ENCODE measurements around the gene C3orf49. TPM values are rescaled to one million over a fixed set of nuclear protein-coding genes. Genes with fewer than 3 reads are reported as not detected.

The C3orf49 gene
- total and polyA plus RNA-seq, 2 of the 13 experiments (the other 11 are each of a cell fraction or from before 2014, with no cell fraction given): not detected

DNA sequence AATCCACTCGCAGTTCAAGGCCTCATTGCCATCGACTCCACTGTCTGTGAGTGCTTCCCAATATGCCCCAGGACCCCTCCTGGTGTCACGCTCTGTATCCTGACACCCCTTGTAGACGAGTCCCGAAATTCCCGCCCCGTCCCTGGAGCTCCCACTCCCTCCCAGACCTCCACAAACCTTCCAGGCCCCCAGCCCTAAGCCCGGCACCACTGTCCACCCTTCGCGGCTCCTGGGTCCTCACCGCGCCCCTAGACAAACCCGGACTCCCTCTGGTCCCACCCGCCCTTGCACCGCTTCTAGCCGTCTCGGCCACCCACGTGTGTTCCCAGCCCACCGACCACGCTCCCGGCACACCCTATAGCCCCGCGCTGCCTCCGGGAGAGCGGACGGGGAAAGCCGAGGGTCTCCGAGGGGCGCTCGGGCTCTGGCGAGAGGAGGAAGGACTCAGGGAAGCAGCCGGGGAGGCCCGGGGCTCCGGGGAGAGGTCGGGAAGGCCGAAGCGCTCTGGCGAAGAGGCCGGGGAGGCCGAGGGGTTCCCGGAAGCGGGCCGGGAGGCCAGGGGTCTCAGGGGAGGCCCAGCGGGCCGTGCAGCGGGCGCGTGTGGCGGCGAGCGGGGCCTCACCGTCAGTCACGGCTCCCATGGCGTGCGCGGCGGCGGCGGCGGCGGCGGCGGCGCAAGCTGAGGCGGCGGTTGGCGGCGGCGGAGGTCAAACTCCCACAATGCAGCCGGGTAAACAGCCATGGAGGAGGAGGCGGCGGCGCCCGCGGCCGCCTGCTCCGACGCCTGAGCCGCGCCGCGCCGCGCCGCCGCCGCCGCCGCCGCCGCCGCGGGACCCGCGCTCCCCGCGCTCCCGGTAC is 44.3 kb downstream of the C3orf49 start, which contains the start of the genes ATXN7 and THOC7 (continued):
- TF ChIP-seq, protein P1, sequence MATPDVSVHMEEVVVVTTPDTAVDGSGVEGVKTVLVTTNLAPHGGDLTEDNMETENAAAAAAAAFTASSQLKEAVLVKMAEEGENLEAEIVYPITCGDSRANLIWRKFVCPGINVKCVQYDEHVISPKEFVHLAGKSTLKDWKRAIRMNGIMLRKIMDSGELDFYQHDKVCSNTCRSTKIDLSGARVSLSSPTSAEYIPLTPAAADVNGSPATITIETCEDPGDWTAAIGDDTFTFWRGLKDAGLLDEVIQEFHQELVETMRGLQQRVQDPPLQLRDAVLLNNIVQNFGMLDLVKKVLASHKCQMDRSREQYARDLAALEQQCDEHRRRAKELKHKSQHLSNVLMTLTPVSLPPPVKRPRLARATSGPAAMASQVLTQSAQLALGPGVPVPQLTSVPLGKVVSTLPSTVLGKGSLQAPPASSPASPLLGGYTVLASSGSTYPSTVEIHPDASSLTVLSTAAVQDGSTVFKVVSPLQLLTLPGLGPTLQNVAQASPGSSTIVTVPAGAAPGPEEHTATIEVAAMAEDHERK (CRISPR knock-in tag; IDR thresholded peaks at IDR 0.05; ENCODE audit: low read depth): no peak
- TF ChIP-seq ASH2L (IDR thresholded peaks at IDR 0.05; ENCODE audit: insufficient read length, low read depth, low read length) (peak; percentile 75), DNMT1 (CRISPR knock-in tag; IDR thresholded peaks at IDR 0.05) (no peak), HNRNPH1 (optimal IDR thresholded peaks at IDR 0.05; ENCODE audit: low read depth, low read length) (no peak), ZNF589 (CRISPR knock-in tag; conservative IDR thresholded peaks at IDR 0.05) (peak; percentile 44; the same call in 1 of the 2 replicates), JDP2 (CRISPR knock-in tag; IDR thresholded peaks at IDR 0.05; ENCODE audit: borderline replicate concordance) (no peak), POLR2A (IDR thresholded peaks at IDR 0.05; ENCODE audit: insufficient read depth in 1 of 2, low read depth in 2 of 2, low read length in 2 of 2) (peak in 1 of 2 experiments; percentile 40; a peak in 2 of 4 replicates), ZNF101 (CRISPR knock-in tag; IDR thresholded peaks at IDR 0.05; ENCODE audit: borderline replicate concordance, low read depth) (0 out of 2 replicates have a peak, but pooled peaks have one; percentile 65), TP53 (CRISPR knock-in tag; conservative IDR thresholded peaks at IDR 0.05) (no peak), MED8 (CRISPR knock-in tag; IDR thresholded peaks at IDR 0.05; ENCODE audit: insufficient replicate concordance) (no peak), ZNF790 (CRISPR knock-in tag; IDR thresholded peaks at IDR 0.05; ENCODE audit: borderline replicate concordance) (no peak), SMAD1 (CRISPR knock-in tag; IDR thresholded peaks at IDR 0.05; ENCODE audit: borderline replicate concordance, low read depth) (no peak)
- TF ChIP-seq, protein P2, sequence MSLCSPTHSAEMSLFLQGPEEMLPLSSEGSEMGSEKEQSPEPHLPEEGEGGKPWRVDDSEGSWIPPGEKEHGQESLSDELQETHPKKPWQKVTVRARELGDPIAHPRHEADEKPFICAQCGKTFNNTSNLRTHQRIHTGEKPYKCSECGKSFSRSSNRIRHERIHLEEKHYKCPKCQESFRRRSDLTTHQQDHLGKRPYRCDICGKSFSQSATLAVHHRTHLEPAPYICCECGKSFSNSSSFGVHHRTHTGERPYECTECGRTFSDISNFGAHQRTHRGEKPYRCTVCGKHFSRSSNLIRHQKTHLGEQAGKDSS (CRISPR knock-in tag; IDR thresholded peaks at IDR 0.05; ENCODE audit: borderline replicate concordance, low read depth): peak; percentile 83; the same call in 1 of the 2 replicates
- TF ChIP-seq, protein P3, sequence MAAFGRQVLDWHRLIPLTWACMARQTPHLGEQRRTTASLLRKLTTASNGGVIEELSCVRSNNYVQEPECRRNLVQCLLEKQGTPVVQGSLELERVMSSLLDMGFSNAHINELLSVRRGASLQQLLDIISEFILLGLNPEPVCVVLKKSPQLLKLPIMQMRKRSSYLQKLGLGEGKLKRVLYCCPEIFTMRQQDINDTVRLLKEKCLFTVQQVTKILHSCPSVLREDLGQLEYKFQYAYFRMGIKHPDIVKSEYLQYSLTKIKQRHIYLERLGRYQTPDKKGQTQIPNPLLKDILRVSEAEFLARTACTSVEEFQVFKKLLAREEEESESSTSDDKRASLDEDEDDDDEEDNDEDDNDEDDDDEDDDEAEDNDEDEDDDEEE (CRISPR knock-in tag; IDR thresholded peaks at IDR 0.05): peak; percentile 45; the same call in 1 of the 2 replicates
- TF ChIP-seq, protein P4, sequence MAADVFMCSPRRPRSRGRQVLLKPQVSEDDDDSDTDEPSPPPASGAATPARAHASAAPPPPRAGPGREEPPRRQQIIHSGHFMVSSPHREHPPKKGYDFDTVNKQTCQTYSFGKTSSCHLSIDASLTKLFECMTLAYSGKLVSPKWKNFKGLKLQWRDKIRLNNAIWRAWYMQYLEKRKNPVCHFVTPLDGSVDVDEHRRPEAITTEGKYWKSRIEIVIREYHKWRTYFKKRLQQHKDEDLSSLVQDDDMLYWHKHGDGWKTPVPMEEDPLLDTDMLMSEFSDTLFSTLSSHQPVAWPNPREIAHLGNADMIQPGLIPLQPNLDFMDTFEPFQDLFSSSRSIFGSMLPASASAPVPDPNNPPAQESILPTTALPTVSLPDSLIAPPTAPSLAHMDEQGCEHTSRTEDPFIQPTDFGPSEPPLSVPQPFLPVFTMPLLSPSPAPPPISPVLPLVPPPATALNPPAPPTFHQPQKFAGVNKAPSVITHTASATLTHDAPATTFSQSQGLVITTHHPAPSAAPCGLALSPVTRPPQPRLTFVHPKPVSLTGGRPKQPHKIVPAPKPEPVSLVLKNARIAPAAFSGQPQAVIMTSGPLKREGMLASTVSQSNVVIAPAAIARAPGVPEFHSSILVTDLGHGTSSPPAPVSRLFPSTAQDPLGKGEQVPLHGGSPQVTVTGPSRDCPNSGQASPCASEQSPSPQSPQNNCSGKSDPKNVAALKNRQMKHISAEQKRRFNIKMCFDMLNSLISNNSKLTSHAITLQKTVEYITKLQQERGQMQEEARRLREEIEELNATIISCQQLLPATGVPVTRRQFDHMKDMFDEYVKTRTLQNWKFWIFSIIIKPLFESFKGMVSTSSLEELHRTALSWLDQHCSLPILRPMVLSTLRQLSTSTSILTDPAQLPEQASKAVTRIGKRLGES (CRISPR knock-in tag; IDR thresholded peaks at IDR 0.05; ENCODE audit: borderline replicate concordance): peak; percentile 52; the same call in 1 of the 2 replicates
- TF ChIP-seq, protein P5, sequence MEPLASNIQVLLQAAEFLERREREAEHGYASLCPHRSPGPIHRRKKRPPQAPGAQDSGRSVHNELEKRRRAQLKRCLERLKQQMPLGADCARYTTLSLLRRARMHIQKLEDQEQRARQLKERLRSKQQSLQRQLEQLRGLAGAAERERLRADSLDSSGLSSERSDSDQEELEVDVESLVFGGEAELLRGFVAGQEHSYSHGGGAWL (CRISPR knock-in tag; IDR thresholded peaks at IDR 0.05): 0 out of 2 replicates have a peak, but pooled peaks have one; percentile 40
- TF ChIP-seq, protein P6, sequence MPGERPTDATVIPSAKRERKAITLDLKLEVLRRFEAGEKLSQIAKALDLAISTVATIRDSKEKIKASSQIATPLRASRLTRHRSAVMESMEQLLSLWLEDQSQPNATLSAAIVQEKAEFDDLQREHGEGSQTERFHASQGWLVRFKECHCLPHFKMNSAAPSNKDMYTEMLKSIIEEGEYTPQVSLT (CRISPR knock-in tag; IDR thresholded peaks at IDR 0.05; ENCODE audit: borderline replicate concordance, low read depth): no peak
- TF ChIP-seq, protein P7, sequence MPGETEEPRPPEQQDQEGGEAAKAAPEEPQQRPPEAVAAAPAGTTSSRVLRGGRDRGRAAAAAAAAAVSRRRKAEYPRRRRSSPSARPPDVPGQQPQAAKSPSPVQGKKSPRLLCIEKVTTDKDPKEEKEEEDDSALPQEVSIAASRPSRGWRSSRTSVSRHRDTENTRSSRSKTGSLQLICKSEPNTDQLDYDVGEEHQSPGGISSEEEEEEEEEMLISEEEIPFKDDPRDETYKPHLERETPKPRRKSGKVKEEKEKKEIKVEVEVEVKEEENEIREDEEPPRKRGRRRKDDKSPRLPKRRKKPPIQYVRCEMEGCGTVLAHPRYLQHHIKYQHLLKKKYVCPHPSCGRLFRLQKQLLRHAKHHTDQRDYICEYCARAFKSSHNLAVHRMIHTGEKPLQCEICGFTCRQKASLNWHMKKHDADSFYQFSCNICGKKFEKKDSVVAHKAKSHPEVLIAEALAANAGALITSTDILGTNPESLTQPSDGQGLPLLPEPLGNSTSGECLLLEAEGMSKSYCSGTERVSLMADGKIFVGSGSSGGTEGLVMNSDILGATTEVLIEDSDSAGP (CRISPR knock-in tag; IDR thresholded peaks at IDR 0.05; ENCODE audit: borderline replicate concordance): peak; percentile 54; the same call in 1 of the 2 replicates

Data from HepG2 (cell line).